ENCODE results near the gene DEPP1. TPM values are rescaled to one million over a fixed set of nuclear protein-coding genes. Genes with fewer than 3 reads are reported as not detected.

Gene DEPP1
- total RNA-seq, 4 donors from 2014 or later: 8.2 to 266 (median 52.8) TPM

GRCh38 chr10:44949127-44949802 lies 29.3 kb downstream of the DEPP1 start:
- DNase-seq: no peak
- Histone ChIP-seq H3K4me1 (no peaks in the 10 kb centered on the region), H3K4me3 (no peak overlapping the region), H3K36me3 (no peaks in the 10 kb centered on the region), H3K27me3 (no peaks in the 10 kb centered on the region), H3K9me3 (no peaks in the 10 kb centered on the region), H3K27ac (no peak overlapping the region)
- intact Hi-C loops (cut with DNase I; ENCODE audit: low total_unique reads): no loop called here
- TF ChIP-seq, protein P1, sequence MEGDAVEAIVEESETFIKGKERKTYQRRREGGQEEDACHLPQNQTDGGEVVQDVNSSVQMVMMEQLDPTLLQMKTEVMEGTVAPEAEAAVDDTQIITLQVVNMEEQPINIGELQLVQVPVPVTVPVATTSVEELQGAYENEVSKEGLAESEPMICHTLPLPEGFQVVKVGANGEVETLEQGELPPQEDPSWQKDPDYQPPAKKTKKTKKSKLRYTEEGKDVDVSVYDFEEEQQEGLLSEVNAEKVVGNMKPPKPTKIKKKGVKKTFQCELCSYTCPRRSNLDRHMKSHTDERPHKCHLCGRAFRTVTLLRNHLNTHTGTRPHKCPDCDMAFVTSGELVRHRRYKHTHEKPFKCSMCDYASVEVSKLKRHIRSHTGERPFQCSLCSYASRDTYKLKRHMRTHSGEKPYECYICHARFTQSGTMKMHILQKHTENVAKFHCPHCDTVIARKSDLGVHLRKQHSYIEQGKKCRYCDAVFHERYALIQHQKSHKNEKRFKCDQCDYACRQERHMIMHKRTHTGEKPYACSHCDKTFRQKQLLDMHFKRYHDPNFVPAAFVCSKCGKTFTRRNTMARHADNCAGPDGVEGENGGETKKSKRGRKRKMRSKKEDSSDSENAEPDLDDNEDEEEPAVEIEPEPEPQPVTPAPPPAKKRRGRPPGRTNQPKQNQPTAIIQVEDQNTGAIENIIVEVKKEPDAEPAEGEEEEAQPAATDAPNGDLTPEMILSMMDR (IDR thresholded peaks at IDR 0.05): no peak
- TF ChIP-seq POLR2A (IDR thresholded peaks at IDR 0.05): no peak

GRCh38 chr10:44948642-44949041 lies 30.0 kb downstream of the DEPP1 start:
- H3K27me3 ChIP-seq: no peaks in the 10 kb centered on the region
- no peak for DNase-seq
- no peaks in the 10 kb centered on the region for H3K36me3 ChIP-seq
- H3K27ac ChIP-seq: no peak overlapping the region
- TF ChIP-seq, protein P1 (IDR thresholded peaks at IDR 0.05): no peak
- TF ChIP-seq POLR2A (IDR thresholded peaks at IDR 0.05): no peak
- no peaks in the 10 kb centered on the region for H3K9me3 ChIP-seq
- H3K4me3 ChIP-seq: no peak overlapping the region
- H3K4me1 ChIP-seq: no peaks in the 10 kb centered on the region
- intact Hi-C loops (cut with DNase I; ENCODE audit: low total_unique reads): no loop called here

DNA sequence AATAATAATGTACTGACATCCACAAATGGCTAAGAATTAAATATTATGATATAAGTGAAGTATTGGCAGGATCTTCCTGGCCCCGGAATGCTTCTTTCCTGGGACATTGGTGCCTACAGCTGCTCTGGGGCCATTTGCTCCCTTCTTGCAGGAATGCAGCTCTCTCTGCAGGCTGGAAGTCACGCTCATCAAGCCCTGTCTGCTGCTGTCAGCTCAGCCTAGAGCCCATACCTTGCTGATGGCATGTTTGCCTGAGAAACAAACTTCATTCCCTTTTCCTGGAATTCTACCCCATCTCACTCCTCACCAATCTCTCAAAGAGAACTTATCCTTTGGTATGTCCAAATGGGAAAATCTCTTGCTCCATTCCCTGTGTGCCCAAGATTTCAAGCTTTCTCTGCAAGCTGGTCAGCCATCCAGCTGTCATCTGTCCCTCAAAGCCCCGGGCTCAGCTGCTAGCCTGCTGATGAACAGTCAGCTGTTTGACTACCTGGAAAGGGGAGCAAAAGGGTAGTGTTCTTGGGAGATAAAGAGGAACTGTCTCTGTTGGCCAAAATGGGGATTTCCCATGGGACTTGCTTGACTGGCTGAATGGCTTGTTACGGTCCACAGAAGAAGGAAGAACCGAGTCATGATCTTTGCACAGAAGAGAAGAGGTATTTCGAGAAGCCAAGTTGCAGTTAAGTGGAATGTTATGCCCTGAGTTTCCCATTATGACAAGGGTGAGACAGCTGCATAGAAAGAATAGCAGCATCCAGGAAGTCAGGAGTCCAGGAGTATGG lies 31.0 kb downstream of the DEPP1 start:
- intact Hi-C loops (cut with DNase I; ENCODE audit: low total_unique reads): no loop called here
- no peaks in the 10 kb centered on the region for H3K9me3 ChIP-seq
- H3K4me1 ChIP-seq: no peaks in the 10 kb centered on the region
- H3K27me3 ChIP-seq: no peaks in the 10 kb centered on the region
- no peak overlapping the region for H3K27ac ChIP-seq
- TF ChIP-seq, protein P1 (IDR thresholded peaks at IDR 0.05): no peak
- TF ChIP-seq POLR2A (IDR thresholded peaks at IDR 0.05): no peak
- H3K36me3 ChIP-seq: no peaks in the 10 kb centered on the region
- no peak overlapping the region for H3K4me3 ChIP-seq
- DNase-seq: no peak

DNA sequence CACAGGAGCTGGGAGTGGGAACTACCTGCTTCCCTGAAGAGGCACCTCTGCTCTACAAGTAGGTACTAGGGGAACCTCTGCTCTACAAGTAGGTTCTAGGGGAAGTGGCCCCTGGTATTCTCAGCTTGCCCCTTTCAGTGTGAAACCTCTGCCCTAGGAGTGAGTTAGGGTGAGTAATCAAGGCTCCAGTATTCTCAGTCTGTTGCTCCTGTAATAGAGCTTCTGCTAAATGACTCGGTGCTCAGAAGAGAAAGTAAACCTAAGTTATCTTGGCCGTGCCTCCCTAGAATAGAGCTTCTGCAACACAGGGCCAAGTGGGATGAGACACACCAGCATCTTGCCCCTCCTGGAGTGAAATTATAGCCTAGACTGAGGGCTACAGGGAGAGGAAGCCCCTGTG lies 32.4 kb downstream of the DEPP1 start:
- H3K27ac ChIP-seq: no peak overlapping the region
- DNase-seq: no peak

More for the DNA sequence above, 32.4 kb downstream of the DEPP1 start:
- no peaks in the 10 kb centered on the region for H3K36me3 ChIP-seq
- no peaks in the 10 kb centered on the region for H3K9me3 ChIP-seq
- no peaks in the 10 kb centered on the region for H3K4me1 ChIP-seq
- intact Hi-C loops (cut with DNase I; ENCODE audit: low total_unique reads): no loop called here
- no peak overlapping the region for H3K4me3 ChIP-seq
- H3K27me3 ChIP-seq: no peaks in the 10 kb centered on the region
- TF ChIP-seq, protein P1 (IDR thresholded peaks at IDR 0.05): no peak
- no peak for TF ChIP-seq POLR2A (IDR thresholded peaks at IDR 0.05)
